HEK293 (cell line): ENCODE measurements around the gene RBM42.

Experiments
- CTCF ChIA-PET: fragments of 350-600 bp; formaldehyde crosslinking; extraction: SDS; loops from one replicate; lab custom pipeline; 2021; ENCODE audit warnings: antibody characterized with exemption; lab: Yijun Ruan, JAX
- POLR2A ChIA-PET: fragments of 300-600 bp; formaldehyde crosslinking; extraction: SDS; loops from one replicate; lab custom pipeline; 2020; ENCODE audit warnings: antibody characterized with exemption, inconsistent platforms; lab: Yijun Ruan, JAX
- H3K27ac ChIP-seq: fragments of 200-500 bp; sonication (Bioruptor generic); 2 replicates; pipeline ENCODE4 v1.5.1; 2014; ENCODE audit warnings: low read depth, low read length, control low read depth, inconsistent platforms; ENCODE audit errors: extremely low read depth
- H3K36me3 ChIP-seq, 2 experiments: fragments of 200-500 bp in 1 of 2; sonication (Bioruptor generic) in 1 of 2; 1 replicate in 1 of 2; 2 replicates in 1 of 2; pipeline ENCODE4 v1.5.1; 2014 to 2017; ENCODE audit warnings: inconsistent platforms in 2 of 2, low read length in 2 of 2; ENCODE audit not compliant: control insufficient read depth in 2 of 2, insufficient read depth in 1 of 2
- H3K4me1 ChIP-seq: fragments of 200-500 bp; sonication (Bioruptor generic); 2 replicates; pipeline ENCODE4 v1.5.1; 2014; ENCODE audit warnings: mild to moderate bottlenecking, low read length, inconsistent platforms; ENCODE audit not compliant: control insufficient read depth, insufficient read depth
- H3K4me3 ChIP-seq: 2 replicates; pipeline ENCODE4 v1.5.1; 2011; ENCODE audit warnings: low read depth, mild to moderate bottlenecking, control low read depth, low read length, moderate library complexity
- H3K9me3 ChIP-seq: fragments of 200-500 bp; sonication (Bioruptor generic); 2 replicates; pipeline ENCODE4 v1.5.1; 2014; ENCODE audit warnings: low read depth, low read length, inconsistent platforms; ENCODE audit not compliant: control insufficient read depth, insufficient read depth
- FEZF1 ChIP-seq: fragments of 450-650 bp; formaldehyde crosslinking; IDR thresholded peaks from 2 replicates; pipeline ENCODE4 v1.5.1; 2016; ENCODE audit warnings: missing biosample characterization, missing genetic modification characterization
- GFI1B ChIP-seq: fragments of 450-650 bp; formaldehyde crosslinking; IDR thresholded peaks from 2 replicates; pipeline ENCODE4 v1.5.1; 2016; ENCODE audit warnings: missing biosample characterization, missing genetic modification characterization
- HOXA7 ChIP-seq: sonication (generic); formaldehyde crosslinking; IDR thresholded peaks from 2 replicates; pipeline ENCODE4 v1.8.1; 2022; ENCODE audit warnings: missing genetic modification reagents, borderline replicate concordance
- KLF16 ChIP-seq: fragments of 450-650 bp; formaldehyde crosslinking; IDR thresholded peaks from 2 replicates; pipeline ENCODE4 v1.5.1; 2017; ENCODE audit warnings: missing biosample characterization, missing genetic modification characterization
- PRDM1 ChIP-seq: fragments of 450-650 bp; formaldehyde crosslinking; IDR thresholded peaks from 2 replicates; pipeline ENCODE4; 2016; ENCODE audit warnings: missing biosample characterization, missing genetic modification characterization
- PRDM10 ChIP-seq: fragments of 450-650 bp; formaldehyde crosslinking; IDR thresholded peaks from 2 replicates; pipeline ENCODE4 v1.5.1; 2016; ENCODE audit warnings: missing biosample characterization, missing genetic modification characterization
- ZBTB1 ChIP-seq: fragments of 450-650 bp; formaldehyde crosslinking; IDR thresholded peaks from 2 replicates; pipeline ENCODE4 v1.5.1; 2016; ENCODE audit warnings: missing biosample characterization, missing genetic modification characterization
- ZBTB8A ChIP-seq: fragments of 450-650 bp; formaldehyde crosslinking; IDR thresholded peaks from 2 replicates; pipeline ENCODE4 v1.5.1; 2016; ENCODE audit warnings: missing biosample characterization, missing genetic modification characterization
- ZFHX2 ChIP-seq: fragments of 450-650 bp; formaldehyde crosslinking; conservative IDR thresholded peaks from 2 replicates; pipeline ENCODE4 v1.5.1; 2016; ENCODE audit warnings: missing biosample characterization, missing genetic modification characterization
- ZIC2 ChIP-seq: fragments of 450-650 bp; formaldehyde crosslinking; IDR thresholded peaks from 2 replicates; pipeline ENCODE4 v1.5.1; 2016; ENCODE audit warnings: missing biosample characterization, missing genetic modification characterization
- ZNF112 ChIP-seq: fragments of 450-650 bp; formaldehyde crosslinking; IDR thresholded peaks from 2 replicates; pipeline ENCODE4 v1.5.0; 2017; ENCODE audit warnings: missing biosample characterization, missing genetic modification characterization
- ZNF148 ChIP-seq: fragments of 450-650 bp; formaldehyde crosslinking; IDR thresholded peaks from 2 replicates; pipeline ENCODE4 v1.5.0; 2017; ENCODE audit warnings: missing biosample characterization, missing genetic modification characterization, borderline replicate concordance
- ZNF16 ChIP-seq: fragments of 450-650 bp; formaldehyde crosslinking; IDR thresholded peaks from 2 replicates; pipeline ENCODE4 v1.5.1; 2016; ENCODE audit warnings: low read depth, missing biosample characterization, missing genetic modification characterization
- ZNF174 ChIP-seq: fragments of 450-650 bp; formaldehyde crosslinking; IDR thresholded peaks from 2 replicates; pipeline ENCODE4 v1.5.0; 2017; ENCODE audit warnings: missing biosample characterization, mild to moderate bottlenecking, missing genetic modification characterization
- ZNF211 ChIP-seq: fragments of 450-650 bp; formaldehyde crosslinking; IDR thresholded peaks from 2 replicates; pipeline ENCODE4 v1.5.1; 2016; ENCODE audit warnings: low read depth, missing biosample characterization, missing genetic modification characterization
- ZNF366 ChIP-seq: fragments of 450-650 bp; formaldehyde crosslinking; conservative IDR thresholded peaks from 2 replicates; pipeline ENCODE4 v1.5.1; 2016; ENCODE audit warnings: missing biosample characterization, missing genetic modification characterization
- ZNF394 ChIP-seq: fragments of 450-650 bp; formaldehyde crosslinking; IDR thresholded peaks from 2 replicates; pipeline ENCODE4 v1.5.1; 2016; ENCODE audit warnings: missing biosample characterization, missing genetic modification characterization, mild to moderate bottlenecking, moderate library complexity, borderline replicate concordance
- ZNF501 ChIP-seq: fragments of 450-650 bp; formaldehyde crosslinking; IDR thresholded peaks from 2 replicates; pipeline ENCODE4 v1.5.1; 2016; ENCODE audit warnings: missing biosample characterization, missing genetic modification characterization
- ZNF529 ChIP-seq: fragments of 450-650 bp; formaldehyde crosslinking; IDR thresholded peaks from 2 replicates; pipeline ENCODE4 v1.5.1; 2017; ENCODE audit warnings: missing genetic modification characterization, missing biosample characterization; ENCODE audit not compliant: insufficient replicate concordance
- ZNF571 ChIP-seq: fragments of 450-650 bp; formaldehyde crosslinking; IDR thresholded peaks from 2 replicates; pipeline ENCODE4 v1.5.0; 2017; ENCODE audit warnings: missing biosample characterization, missing genetic modification characterization
- ZNF585B ChIP-seq: fragments of 450-650 bp; formaldehyde crosslinking; IDR thresholded peaks from 2 replicates; pipeline ENCODE4 v1.5.1; 2016; ENCODE audit warnings: missing biosample characterization, missing genetic modification characterization
- ZNF660 ChIP-seq: fragments of 450-650 bp; IDR thresholded peaks from 2 replicates; pipeline ENCODE4 v1.5.1; 2018; ENCODE audit warnings: missing biosample characterization, mild to moderate bottlenecking, missing genetic modification characterization
- ZNF791 ChIP-seq: fragments of 450-650 bp; formaldehyde crosslinking; IDR thresholded peaks from 2 replicates; pipeline ENCODE4 v1.5.1; 2016; ENCODE audit warnings: missing biosample characterization, missing genetic modification characterization
- ZSCAN5A ChIP-seq: fragments of 450-650 bp; formaldehyde crosslinking; IDR thresholded peaks from 2 replicates; pipeline ENCODE4 v1.5.1; 2016; ENCODE audit warnings: missing biosample characterization, missing genetic modification characterization
- TF ChIP-seq, protein P1 (sequence below): fragments of 450-650 bp; formaldehyde crosslinking; IDR thresholded peaks from 2 replicates; pipeline ENCODE4 v1.5.1; 2016; ENCODE audit warnings: missing biosample characterization, missing genetic modification characterization, borderline replicate concordance
- TF ChIP-seq, protein P2 (sequence below): fragments of 450-650 bp; formaldehyde crosslinking; optimal IDR thresholded peaks from 2 replicates; pipeline ENCODE3; 2016; ENCODE audit warnings: missing biosample characterization, mild to moderate bottlenecking, missing genetic modification characterization

RBM42 gene

GRCh38 chr19:35639321-35639639 lies 10.4 kb downstream of the RBM42 start:
- Histone ChIP-seq H3K9me3 (no peaks in the 10 kb centered on the region), H3K4me1 (peaks cover 18% of the 10 kb centered on the region), H3K36me3 (peaks cover 42 to 46% of the 10 kb centered on the region in 2 experiments), H3K27ac (peak overlapping the region; percentile 60), H3K4me3 (no peak overlapping the region)
- ChIA-PET CTCF (interaction anchor here (1.1 kb wide), 2 partner anchors 90 to 91 kb away, joined by 3 to 6 read pairs; no protein-coding TSS in a partner anchor), POLR2A (interaction anchor here (0.5 to 3.3 kb wide), 4 partner anchors 9 to 74 kb away, joined by 5 to 30 read pairs (median 7); partner anchors contain the start of genes COX6B1 and RBM42)
- TF ChIP-seq PRDM10 (tag by site-specific recombination) (no peak; the same call in 1 of the 2 replicates), ZNF791 (tag by site-specific recombination) (no peak), ZNF174 (tag by site-specific recombination) (no peak), ZIC2 (tag by site-specific recombination) (0 out of 2 replicates have a peak, but pooled peaks have one; percentile 12), ZNF571 (tag by site-specific recombination) (no peak), HOXA7 (CRISPR knock-in tag) (no peak), ZNF366 (0 out of 2 replicates have a peak, but pooled peaks have one; percentile 1), ZNF16 (no peak), ZNF501 (tag by site-specific recombination) (peak; percentile 7; the same call in 1 of the 2 replicates), ZNF529 (tag by site-specific recombination) (no peak), PRDM1 (tag by site-specific recombination) (no peak), ZNF585B (tag by site-specific recombination) (no peak), ZNF148 (tag by site-specific recombination) (no peak), GFI1B (tag by site-specific recombination) (no peak), ZSCAN5A (tag by site-specific recombination) (no peak), ZFHX2 (tag by site-specific recombination) (0 out of 2 replicates have a peak, but pooled peaks have one; percentile 4), ZBTB1 (tag by site-specific recombination) (no peak), ZBTB8A (tag by site-specific recombination) (no peak), ZNF660 (no peak), ZNF112 (no peak), ZNF211 (tag by site-specific recombination) (no peak), ZNF394 (tag by site-specific recombination) (no peak), FEZF1 (tag by site-specific recombination) (no peak), KLF16 (tag by site-specific recombination) (no peak)
- TF ChIP-seq, protein P1, sequence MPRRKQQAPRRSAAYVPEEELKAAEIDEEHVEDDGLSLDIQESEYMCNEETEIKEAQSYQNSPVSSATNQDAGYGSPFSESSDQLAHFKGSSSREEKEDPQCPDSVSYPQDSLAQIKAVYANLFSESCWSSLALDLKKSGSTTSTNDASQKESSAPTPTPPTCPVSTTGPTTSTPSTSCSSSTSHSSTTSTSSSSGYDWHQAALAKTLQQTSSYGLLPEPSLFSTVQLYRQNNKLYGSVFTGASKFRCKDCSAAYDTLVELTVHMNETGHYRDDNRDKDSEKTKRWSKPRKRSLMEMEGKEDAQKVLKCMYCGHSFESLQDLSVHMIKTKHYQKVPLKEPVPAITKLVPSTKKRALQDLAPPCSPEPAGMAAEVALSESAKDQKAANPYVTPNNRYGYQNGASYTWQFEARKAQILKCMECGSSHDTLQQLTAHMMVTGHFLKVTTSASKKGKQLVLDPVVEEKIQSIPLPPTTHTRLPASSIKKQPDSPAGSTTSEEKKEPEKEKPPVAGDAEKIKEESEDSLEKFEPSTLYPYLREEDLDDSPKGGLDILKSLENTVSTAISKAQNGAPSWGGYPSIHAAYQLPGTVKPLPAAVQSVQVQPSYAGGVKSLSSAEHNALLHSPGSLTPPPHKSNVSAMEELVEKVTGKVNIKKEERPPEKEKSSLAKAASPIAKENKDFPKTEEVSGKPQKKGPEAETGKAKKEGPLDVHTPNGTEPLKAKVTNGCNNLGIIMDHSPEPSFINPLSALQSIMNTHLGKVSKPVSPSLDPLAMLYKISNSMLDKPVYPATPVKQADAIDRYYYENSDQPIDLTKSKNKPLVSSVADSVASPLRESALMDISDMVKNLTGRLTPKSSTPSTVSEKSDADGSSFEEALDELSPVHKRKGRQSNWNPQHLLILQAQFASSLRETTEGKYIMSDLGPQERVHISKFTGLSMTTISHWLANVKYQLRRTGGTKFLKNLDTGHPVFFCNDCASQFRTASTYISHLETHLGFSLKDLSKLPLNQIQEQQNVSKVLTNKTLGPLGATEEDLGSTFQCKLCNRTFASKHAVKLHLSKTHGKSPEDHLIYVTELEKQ (tag by site-specific recombination): no peak
- TF ChIP-seq, protein P2, sequence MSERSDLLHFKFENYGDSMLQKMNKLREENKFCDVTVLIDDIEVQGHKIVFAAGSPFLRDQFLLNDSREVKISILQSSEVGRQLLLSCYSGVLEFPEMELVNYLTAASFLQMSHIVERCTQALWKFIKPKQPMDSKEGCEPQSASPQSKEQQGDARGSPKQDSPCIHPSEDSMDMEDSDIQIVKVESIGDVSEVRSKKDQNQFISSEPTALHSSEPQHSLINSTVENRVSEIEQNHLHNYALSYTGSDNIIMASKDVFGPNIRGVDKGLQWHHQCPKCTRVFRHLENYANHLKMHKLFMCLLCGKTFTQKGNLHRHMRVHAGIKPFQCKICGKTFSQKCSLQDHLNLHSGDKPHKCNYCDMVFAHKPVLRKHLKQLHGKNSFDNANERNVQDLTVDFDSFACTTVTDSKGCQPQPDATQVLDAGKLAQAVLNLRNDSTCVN: peak; percentile 3
